CD4-positive, alpha-beta T cell (primary cell): ENCODE data around the gene GCSH. TPM values are rescaled to one million over a fixed set of nuclear protein-coding genes. Genes with fewer than 3 reads are reported as not detected.

Experiments
- ATAC-seq: fragments of 200-7000 bp; cut with Tn5 transposase; one replicate; pipeline ENCODE4 v1.10.0; 2022; ENCODE audit warnings: mild to moderate bottlenecking; ENCODE audit not compliant: poor library complexity
- CTCF ChIA-PET: fragments of 350-600 bp; sonication (Branson Sonifier 250); formaldehyde crosslinking; loops from one replicate; lab custom pipeline; 2021; ENCODE audit warnings: antibody characterized with exemption, inconsistent platforms; lab: Charles Lee
- POLR2A ChIA-PET: fragments of 350-600 bp; sonication (Branson Sonifier 250); formaldehyde crosslinking; loops from one replicate; lab custom pipeline; 2021; ENCODE audit warnings: antibody characterized with exemption, inconsistent platforms; lab: Charles Lee
- DNase-seq, 14 experiments: peaks; one replicate each; pipeline ENCODE4 v3.0.0-alpha.2; 2013 to 2020; ENCODE audit warnings: mixed read lengths in 2 of 14
- H3K27ac ChIP-seq, 2 donors: one replicate each; pipeline versions ENCODE4 v1.5.1 to v1.7.0; 2013; ENCODE audit warnings: low read length in 2 of 2, low read depth in 1 of 2, mild to moderate bottlenecking in 1 of 2
- H3K27me3 ChIP-seq, 2 experiments: 1 replicate in 1 of 2; 2 replicates in 1 of 2; pipeline versions ENCODE4 v1.6.1 to v1.7.0; 2013; ENCODE audit warnings: low read length in 2 of 2, control low read depth in 1 of 2, mild to moderate bottlenecking in 1 of 2, moderate library complexity in 1 of 2; ENCODE audit not compliant: insufficient read depth in 2 of 2, control insufficient read depth in 1 of 2
- H3K36me3 ChIP-seq: one replicate; pipeline ENCODE4 v1.6.1; 2013; ENCODE audit warnings: low read length, control low read depth; ENCODE audit not compliant: insufficient read depth
- H3K4me1 ChIP-seq: one replicate; pipeline ENCODE4 v1.6.1; 2013; ENCODE audit warnings: low read length, control low read depth; ENCODE audit not compliant: insufficient read depth
- H3K4me3 ChIP-seq: one replicate; pipeline ENCODE4 v1.5.1; 2013; ENCODE audit warnings: mild to moderate bottlenecking, low read length, moderate library complexity
- H3K9me3 ChIP-seq, 2 experiments: 1 replicate in 1 of 2; 2 replicates in 1 of 2; pipeline versions ENCODE4 v1.6.1 to v1.7.0; 2013; ENCODE audit warnings: low read length in 2 of 2, mild to moderate bottlenecking in 2 of 2, control low read depth in 1 of 2, moderate library complexity in 1 of 2; ENCODE audit not compliant: control insufficient read depth in 1 of 2, insufficient read depth in 1 of 2
- H3K27ac Mint-ChIP-seq: one replicate; pipeline ENCODE4 v1.8.0; 2020; ENCODE audit warnings: mixed read lengths
- H3K27me3 Mint-ChIP-seq: one replicate; pipeline ENCODE4 v1.8.0; 2021; ENCODE audit warnings: mixed read lengths
- H3K36me3 Mint-ChIP-seq: one replicate; pipeline ENCODE4 v1.8.0; 2021; ENCODE audit warnings: low read depth, mixed read lengths
- H3K4me1 Mint-ChIP-seq: one replicate; pipeline ENCODE4 v1.8.0; 2021; ENCODE audit warnings: low read depth, mixed read lengths
- H3K4me3 Mint-ChIP-seq: one replicate; pipeline ENCODE4 v1.8.0; 2020; ENCODE audit warnings: mild to moderate bottlenecking, mixed read lengths
- H3K9me3 Mint-ChIP-seq: one replicate; pipeline ENCODE4 v1.8.0; 2020; ENCODE audit warnings: mixed read lengths
- CTCF ChIP-seq: fragments of 200-600 bp; IDR thresholded peaks from one replicate; pipeline ENCODE4 v1.8.0; 2022; ENCODE audit warnings: antibody characterized with exemption, mild to moderate bottlenecking
- intact Hi-C, 2 experiments: fragments of 100-400 bp; cut with DNase I in 1 of 2; cut with micrococcal nuclease in 1 of 2; formaldehyde crosslinking; loops; one replicate each; pipeline versions ENCODE4 v1.15.1 to v1.9.0; 2023 to 2025; cut with DNase I, micrococcal nuclease
- total RNA-seq, 174 experiments: library from RNA in 2 of 174; stranded (reverse) in 2 of 174; gene quantifications; one replicate each; pipeline ENCODE4 v1.2.3 and lab custom pipeline; 2021 to 2026

Gene GCSH
- total RNA-seq, 2 experiments from 2014 or later = 2.3 to 3.2 TPM

DNA sequence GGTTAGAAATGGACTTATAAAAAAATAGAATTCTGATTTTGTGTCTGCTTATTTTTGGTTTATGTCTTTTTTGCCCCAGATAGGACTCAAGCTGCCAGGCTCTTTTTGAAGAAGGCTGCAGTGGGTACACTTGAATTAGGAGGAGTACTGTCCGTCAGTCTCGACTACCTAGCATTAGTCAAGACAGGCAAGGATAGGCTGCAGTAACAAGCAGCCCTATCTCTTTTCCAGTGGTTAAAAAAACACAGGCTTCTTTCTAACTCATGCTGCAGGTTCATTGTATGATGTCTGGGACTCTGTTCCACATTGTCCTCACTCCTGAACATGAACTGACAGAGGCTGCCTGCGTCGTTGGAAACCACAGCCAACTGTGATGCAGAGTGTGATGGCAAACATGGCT lies 27.1 kb downstream of the GCSH start:
- H3K27me3 Mint-ChIP-seq = no peaks in the 10 kb centered on the region
- no peak overlapping the region for H3K27ac Mint-ChIP-seq
- Histone ChIP-seq H3K36me3 (no peaks in the 10 kb centered on the region), H3K4me1 (no peaks in the 10 kb centered on the region), H3K27me3 (no peaks in the 10 kb centered on the region), H3K27ac (no peak overlapping the region), H3K4me3 (no peak overlapping the region), H3K9me3 (no peaks in the 10 kb centered on the region)
- ATAC-seq (no peak), DNase-seq (no peak)
- no peaks in the 10 kb centered on the region for H3K9me3 Mint-ChIP-seq
- ChIA-PET POLR2A (no interaction called here), CTCF (interaction anchor here (0.6 kb wide), 1 partner anchor 33 kb away, joined by 3 read pairs; the partner anchor contains the start of gene ATMIN)
- intact Hi-C loops = no loop called here
- no peaks in the 10 kb centered on the region for H3K36me3 Mint-ChIP-seq
- H3K4me3 Mint-ChIP-seq = no peak overlapping the region
- no peak for TF ChIP-seq CTCF
- H3K4me1 Mint-ChIP-seq = no peaks in the 10 kb centered on the region

GRCh38 chr16:81067166-81067565 lies 29.0 kb downstream of the GCSH start:
- CTCF ChIA-PET = interaction anchor here (1.2 kb wide), 1 partner anchor 31 kb away, joined by 3 read pairs; the partner anchor contains the start of gene ATMIN
- H3K36me3 ChIP-seq = no peaks in the 10 kb centered on the region
- Mint-ChIP-seq H3K27ac (no peak overlapping the region), H3K9me3 (no peaks in the 10 kb centered on the region), H3K4me3 (no peak overlapping the region), H3K27me3 (no peaks in the 10 kb centered on the region), H3K36me3 (no peaks in the 10 kb centered on the region), H3K4me1 (no peaks in the 10 kb centered on the region)
- intact Hi-C loops = no loop called here
- POLR2A ChIA-PET = no interaction called here
- no peaks in the 10 kb centered on the region for H3K27me3 ChIP-seq
- no peak for ATAC-seq
- H3K4me1 ChIP-seq = no peaks in the 10 kb centered on the region
- H3K27ac ChIP-seq = no peak overlapping the region
- H3K9me3 ChIP-seq = no peaks in the 10 kb centered on the region
- H3K4me3 ChIP-seq = no peak overlapping the region
- TF ChIP-seq CTCF = no peak
- DNase-seq = no peak

GRCh38 chr16:81066681-81067080 lies 29.5 kb downstream of the GCSH start:
- Histone ChIP-seq H3K27ac (no peak overlapping the region), H3K4me3 (no peak overlapping the region), H3K27me3 (no peaks in the 10 kb centered on the region), H3K36me3 (no peaks in the 10 kb centered on the region), H3K9me3 (no peaks in the 10 kb centered on the region), H3K4me1 (no peaks in the 10 kb centered on the region)
- ChIA-PET CTCF (interaction anchor here (1.2 kb wide), 1 partner anchor 31 kb away, joined by 3 read pairs; the partner anchor contains the start of gene ATMIN), POLR2A (no interaction called here)
- no peak overlapping the region for H3K4me3 Mint-ChIP-seq
- TF ChIP-seq CTCF = no peak
- no peak overlapping the region for H3K27ac Mint-ChIP-seq
- intact Hi-C loops = no loop called here
- no peaks in the 10 kb centered on the region for H3K9me3 Mint-ChIP-seq
- ATAC-seq (no peak), DNase-seq (peak in 1 of 14 experiments; percentile 8)
- no peaks in the 10 kb centered on the region for H3K4me1 Mint-ChIP-seq
- no peaks in the 10 kb centered on the region for H3K27me3 Mint-ChIP-seq
- no peaks in the 10 kb centered on the region for H3K36me3 Mint-ChIP-seq
